Naive thymus-derived CD4-positive, alpha-beta T cell (primary cell): Measurements from ENCODE around the gene TRMO. TPM values are rescaled to one million over a fixed set of nuclear protein-coding genes. Genes with fewer than 3 reads are reported as not detected.

Experiments used
- polyA plus RNA-seq, 2 donors: library from polyadenylated mRNA; unstranded; fragments of 300-500 nt; fragmentation: Illumina TruSeq; gene quantifications; one replicate each; pipeline ENCODE4 v1.2.3, GENCODE V29; 2021
- total RNA-seq, 6 experiments: library from RNA in 5 of 6; stranded (reverse) in 5 of 6; gene quantifications; 1 replicate in 5 of 6; 2 replicates in 1 of 6; pipeline ENCODE4 v1.2.3 and lab custom pipeline; 2021 to 2026

TRMO gene
- total and polyA plus RNA-seq, 7 experiments from 2014 or later = 24.5 to 55.3 (median 35.0) TPM

Other genes starting within 250 kb of the TRMO start
- gene XPA, start 225.2 kb downstream of the TRMO start, total RNA-seq = 10 to 100 TPM; 16.7 to 30.3 (median 23.2) TPM
- 10 to 100 TPM; 32.4 to 38.9 TPM for gene XPA, start 225.2 kb downstream of the TRMO start, polyA plus RNA-seq
- gene FOXE1, start 69.3 kb downstream of the TRMO start, total RNA-seq = not detected
- gene FOXE1, start 69.3 kb downstream of the TRMO start, polyA plus RNA-seq = under 1 TPM in 1 of 2 donors, not detected in 1; 0.05 TPM
- 1 to 10 TPM; 1.3 to 4.3 (median 2.3) TPM for gene HEMGN, start 15.7 kb upstream of the TRMO start, total RNA-seq
- gene HEMGN, start 15.7 kb upstream of the TRMO start, polyA plus RNA-seq = 10 to 100 TPM; 13.6 to 14.2 TPM
- gene ANP32B, start 60.8 kb upstream of the TRMO start, total RNA-seq = 100 to 1,000 TPM; 143 to 267 (median 186) TPM
- 100 to 1,000 TPM; 108 to 123 TPM for gene ANP32B, start 60.8 kb upstream of the TRMO start, polyA plus RNA-seq
- gene NANS, start 134.2 kb upstream of the TRMO start, total RNA-seq = 10 to 100 TPM; 16.3 to 58.9 (median 51.8) TPM
- 10 to 100 TPM; 33.0 to 33.2 TPM for gene NANS, start 134.2 kb upstream of the TRMO start, polyA plus RNA-seq
- gene TRIM14, start 196.7 kb upstream of the TRMO start, total RNA-seq = 100 to 1,000 TPM in 1 of 5 experiments, 10 to 100 TPM in 4; 54.1 to 114 (median 79.7) TPM
- gene TRIM14, start 196.7 kb upstream of the TRMO start, polyA plus RNA-seq = 100 to 1,000 TPM in 1 of 2 donors, 10 to 100 TPM in 1; 57.8 to 107 TPM